GM04504 (cell line): ENCODE measurements around the gene RASGRP3.

Experiments
- DNase-seq: peaks from one replicate; pipeline ENCODE4 v3.0.0-alpha.2; 2012; ENCODE audit warnings: low read depth

Gene RASGRP3

GRCh38 chr2:33583194-33583938 lies 106.9 kb downstream of the RASGRP3 start:
- no peak for DNase-seq

- no peak for DNase-seq
Measured at GRCh38 chr2:33586766-33587165, 110.3 kb downstream of the RASGRP3 start.

GRCh38 chr2:33588232-33588631 lies 111.8 kb downstream of the RASGRP3 start:
- no peak for DNase-seq

GRCh38 chr2:33589444-33589843 lies 113.0 kb downstream of the RASGRP3 start:
- no peak for DNase-seq

GRCh38 chr2:33595385-33595784 lies 118.9 kb downstream of the RASGRP3 start:
- DNase-seq: no peak

GRCh38 chr2:33597026-33597425 lies 120.6 kb downstream of the RASGRP3 start:
- no peak for DNase-seq

- DNase-seq: no peak
Measured at GRCh38 chr2:33598561-33599174, 122.2 kb downstream of the RASGRP3 start.

- peak; percentile 99 for DNase-seq
Measured at GRCh38 chr2:33599175-33599942, 122.9 kb downstream of the RASGRP3 start, which contains the start of gene FAM98A. TSS of gene FAM98A (minus strand) at chr2:33599299. CDS start at chr2:33599221, 78 bp downstream.

- DNase-seq: no peak
Measured at GRCh38 chr2:33599943-33600192, 123.4 kb downstream of the RASGRP3 start.

GRCh38 chr2:33602201-33602830 lies 125.9 kb downstream of the RASGRP3 start:
- peak; percentile 50 for DNase-seq

- DNase-seq: no peak
Measured at GRCh38 chr2:33603416-33603815, 127.0 kb downstream of the RASGRP3 start.

GRCh38 chr2:33605056-33605455 lies 128.6 kb downstream of the RASGRP3 start:
- DNase-seq: no peak

GRCh38 chr2:33606100-33606499 lies 129.7 kb downstream of the RASGRP3 start:
- DNase-seq: no peak

GRCh38 chr2:33606622-33607021 lies 130.2 kb downstream of the RASGRP3 start:
- no peak for DNase-seq

- no peak for DNase-seq
Measured at GRCh38 chr2:33607251-33607721, 130.8 kb downstream of the RASGRP3 start.

- no peak for DNase-seq
Measured at GRCh38 chr2:33607905-33608304, 131.5 kb downstream of the RASGRP3 start.

GRCh38 chr2:33614190-33614589 lies 137.7 kb downstream of the RASGRP3 start:
- no peak for DNase-seq
